Vagina (tissue), 2 donors: ENCODE data around the gene UNKL. TPM values are rescaled to one million over a fixed set of nuclear protein-coding genes. Genes with fewer than 3 reads are reported as not detected.

Source experiments
- DNase-seq, 2 donors: peaks; one replicate each; pipeline ENCODE4 v3.0.0-alpha.2; 2017; ENCODE audit errors: extremely low spot score in 2 of 2
- H3K27ac ChIP-seq: fragments of 200-600 bp; sonication (generic); one replicate; pipeline ENCODE4 v1.5.1; 2019
- H3K27me3 ChIP-seq: fragments of 200-600 bp; sonication (generic); one replicate; pipeline ENCODE4 v1.5.1; 2019
- H3K36me3 ChIP-seq, 2 donors: fragments of 200-600 bp; sonication (generic); one replicate each; pipeline ENCODE4 v1.5.1; 2017 to 2019
- H3K4me1 ChIP-seq: fragments of 200-600 bp; sonication (generic); one replicate; pipeline ENCODE4 v1.5.1; 2019
- H3K4me3 ChIP-seq, 2 donors: fragments of 200-600 bp; sonication (generic); 1 replicate in 1 of 2; 2 replicates in 1 of 2; pipeline ENCODE4 v1.5.1; 2016 to 2019
- H3K9me3 ChIP-seq: fragments of 200-600 bp; sonication (generic); one replicate; pipeline ENCODE4 v1.5.1; 2019
- POLR2A ChIP-seq, 2 donors: fragments of 450-650 bp; IDR thresholded peaks; one replicate each; pipeline ENCODE4 v1.6.1; 2017; ENCODE audit warnings: antibody characterized with exemption in 2 of 2, mild to moderate bottlenecking in 2 of 2, moderate library complexity in 2 of 2
- POLR2AphosphoS5 ChIP-seq, 2 donors: sonication (generic); formaldehyde crosslinking; IDR thresholded peaks; one replicate each; pipeline ENCODE4 v1.9.0; 2017; ENCODE audit warnings: antibody characterized with exemption in 2 of 2, mild to moderate bottlenecking in 2 of 2, low read depth in 1 of 2; ENCODE audit not compliant: insufficient read depth in 1 of 2
- intact Hi-C: fragments of 100-400 bp; cut with DNase I; formaldehyde crosslinking; loops from one replicate; pipeline ENCODE4 v1.15.1; 2023
- total RNA-seq: library from RNA; depleted of rRNA; stranded (reverse); fragments of >200 nt; gene quantifications from one replicate; pipeline ENCODE4 v1.2.3, GENCODE V29; 2016
- TF ChIP-seq, protein P1 (sequence below), 3 experiments: fragments of 450-650 bp in 2 of 3; fragments of 200-600 bp in 1 of 3; sonication (generic) in 1 of 3; IDR thresholded peaks; one replicate each; pipeline ENCODE4 v1.5.1; 2017 to 2019; ENCODE audit warnings: antibody characterized with exemption in 3 of 3, mild to moderate bottlenecking in 2 of 3, moderate library complexity in 2 of 3

UNKL gene
- total RNA-seq, 1 donor from 2014 or later = 32.9 TPM

DNA sequence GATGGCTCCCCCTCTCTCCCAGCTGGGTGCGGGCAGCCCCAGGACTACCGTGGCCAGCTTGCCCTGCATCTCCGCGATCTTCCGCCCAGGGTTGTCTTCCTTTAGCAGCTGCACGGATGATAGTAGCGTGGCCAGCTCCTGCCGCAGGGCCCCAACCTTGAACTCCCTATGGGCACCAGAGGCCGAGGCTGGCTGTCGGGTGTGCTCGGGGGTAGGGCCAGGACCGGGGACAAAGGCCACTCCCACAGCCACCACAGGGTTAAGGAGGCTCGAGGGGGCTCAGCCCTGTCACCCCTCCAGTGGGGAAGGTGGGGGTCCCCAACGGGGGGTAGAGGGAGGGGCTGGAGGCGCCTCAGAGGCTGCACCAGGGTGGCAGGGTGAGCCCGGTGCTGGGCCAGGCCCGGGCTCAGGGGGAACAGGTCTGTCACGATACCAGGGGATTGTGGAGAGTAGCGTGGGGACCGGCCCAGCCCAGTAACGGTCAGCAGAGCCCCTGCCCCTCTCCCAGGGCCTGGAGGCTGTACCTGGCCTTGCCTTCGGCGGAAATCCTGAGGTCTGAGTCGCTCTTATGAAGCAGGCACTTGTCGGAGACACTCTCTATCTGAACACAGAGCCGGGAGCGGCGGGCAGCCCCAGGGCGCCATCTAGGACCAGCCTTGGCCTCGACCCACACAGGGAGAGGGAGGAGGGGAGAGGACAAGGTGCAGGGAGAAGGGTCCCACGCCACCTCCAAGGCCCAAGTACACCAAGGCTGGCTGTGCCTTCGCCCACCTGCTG lies 21.6 kb upstream of the UNKL start:
- Histone ChIP-seq H3K4me3 (no peak overlapping the region), H3K9me3 (no peaks in the 10 kb centered on the region), H3K27me3 (no peaks in the 10 kb centered on the region), H3K27ac (no peak overlapping the region), H3K4me1 (no peaks in the 10 kb centered on the region), H3K36me3 (no peaks in the 10 kb centered on the region)
- TF ChIP-seq, protein P1, sequence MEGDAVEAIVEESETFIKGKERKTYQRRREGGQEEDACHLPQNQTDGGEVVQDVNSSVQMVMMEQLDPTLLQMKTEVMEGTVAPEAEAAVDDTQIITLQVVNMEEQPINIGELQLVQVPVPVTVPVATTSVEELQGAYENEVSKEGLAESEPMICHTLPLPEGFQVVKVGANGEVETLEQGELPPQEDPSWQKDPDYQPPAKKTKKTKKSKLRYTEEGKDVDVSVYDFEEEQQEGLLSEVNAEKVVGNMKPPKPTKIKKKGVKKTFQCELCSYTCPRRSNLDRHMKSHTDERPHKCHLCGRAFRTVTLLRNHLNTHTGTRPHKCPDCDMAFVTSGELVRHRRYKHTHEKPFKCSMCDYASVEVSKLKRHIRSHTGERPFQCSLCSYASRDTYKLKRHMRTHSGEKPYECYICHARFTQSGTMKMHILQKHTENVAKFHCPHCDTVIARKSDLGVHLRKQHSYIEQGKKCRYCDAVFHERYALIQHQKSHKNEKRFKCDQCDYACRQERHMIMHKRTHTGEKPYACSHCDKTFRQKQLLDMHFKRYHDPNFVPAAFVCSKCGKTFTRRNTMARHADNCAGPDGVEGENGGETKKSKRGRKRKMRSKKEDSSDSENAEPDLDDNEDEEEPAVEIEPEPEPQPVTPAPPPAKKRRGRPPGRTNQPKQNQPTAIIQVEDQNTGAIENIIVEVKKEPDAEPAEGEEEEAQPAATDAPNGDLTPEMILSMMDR (IDR thresholded peaks at IDR 0.05) = no peak
- TF ChIP-seq POLR2AphosphoS5 (IDR thresholded peaks at IDR 0.05; ENCODE audit: insufficient read depth in 1 of 2, low read depth in 1 of 2) (no peak), POLR2A (IDR thresholded peaks at IDR 0.05) (no peak)
- intact Hi-C loops = no loop called here
- no peak for DNase-seq

DNA sequence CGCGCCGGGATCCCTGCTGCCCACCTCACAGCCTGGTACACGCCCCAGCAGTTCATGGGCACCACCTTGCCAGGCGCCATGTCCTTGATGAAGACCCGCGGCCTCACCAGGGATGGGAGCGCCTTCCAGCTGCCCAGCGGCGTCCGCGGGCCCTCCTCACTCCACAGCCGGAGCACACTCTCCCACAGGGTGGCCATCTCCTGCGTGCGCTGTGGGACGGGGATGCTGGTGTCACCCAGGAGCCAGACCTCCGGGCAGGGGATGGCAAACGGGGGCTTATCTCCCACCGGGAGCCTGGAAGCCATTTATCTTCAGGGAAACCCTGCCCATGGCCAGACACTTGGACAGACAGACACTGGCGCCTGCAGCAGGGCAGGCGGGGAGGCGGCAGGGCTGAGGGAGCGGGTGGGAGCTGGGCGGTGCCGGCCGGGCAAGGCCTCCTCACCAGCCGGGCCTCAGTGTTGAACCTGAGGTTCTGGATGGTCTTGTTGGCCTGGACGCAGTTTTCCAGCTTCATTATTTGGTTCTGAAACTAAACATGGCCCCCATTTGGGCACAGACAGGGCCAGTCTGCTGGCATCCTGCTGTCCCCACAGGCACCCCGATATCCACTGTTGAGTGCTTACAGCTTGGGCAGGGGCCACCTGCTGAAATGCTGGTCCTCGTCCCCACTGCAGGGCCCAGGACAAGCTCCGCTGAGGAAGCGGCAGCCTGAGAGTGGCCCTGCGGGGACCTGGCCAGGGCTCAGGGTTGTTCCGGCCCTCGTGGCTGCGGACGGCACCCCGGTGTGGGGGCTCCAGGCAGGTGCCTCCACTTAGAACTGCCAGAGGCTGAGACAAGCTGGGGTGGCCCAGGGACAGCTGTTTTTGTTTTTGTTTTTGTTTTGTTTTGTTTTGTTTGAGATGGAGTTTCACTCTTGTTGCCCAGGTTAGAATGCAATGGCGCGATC lies 20.4 kb upstream of the UNKL start:
- Histone ChIP-seq H3K9me3 (no peaks in the 10 kb centered on the region), H3K36me3 (no peaks in the 10 kb centered on the region), H3K27me3 (no peaks in the 10 kb centered on the region), H3K4me3 (no peak overlapping the region), H3K4me1 (no peaks in the 10 kb centered on the region), H3K27ac (no peak overlapping the region)
- TF ChIP-seq POLR2AphosphoS5 (IDR thresholded peaks at IDR 0.05; ENCODE audit: insufficient read depth in 1 of 2, low read depth in 1 of 2) (no peak), POLR2A (IDR thresholded peaks at IDR 0.05) (no peak)
- TF ChIP-seq, protein P1 (IDR thresholded peaks at IDR 0.05) = no peak
- intact Hi-C loops = no loop called here
- no peak for DNase-seq

DNA sequence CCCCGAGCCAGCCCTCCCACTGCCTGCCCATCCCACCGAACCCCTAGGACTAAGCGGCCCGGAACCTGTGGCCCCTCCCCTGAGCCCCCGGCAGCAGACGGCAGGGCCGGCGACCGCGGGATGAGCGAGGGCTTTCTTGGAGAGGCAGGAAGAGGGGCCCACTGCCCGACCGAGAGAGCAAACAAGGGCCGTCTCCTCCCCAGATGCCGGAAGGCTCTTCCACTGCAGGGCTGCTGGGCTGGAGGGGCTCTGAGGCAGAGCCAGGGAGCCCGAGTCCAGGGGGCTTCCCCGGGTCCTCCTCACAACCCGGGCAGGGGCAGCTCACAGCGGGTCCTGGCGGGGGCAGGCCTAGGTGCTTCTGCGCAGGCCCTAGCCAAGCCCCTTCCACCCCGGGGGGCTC lies 19.3 kb upstream of the UNKL start:
- H3K9me3 ChIP-seq = no peaks in the 10 kb centered on the region
- no peaks in the 10 kb centered on the region for H3K36me3 ChIP-seq
- no peak overlapping the region for H3K4me3 ChIP-seq
- H3K27ac ChIP-seq = no peak overlapping the region
- intact Hi-C loops = no loop called here
- TF ChIP-seq, protein P1 (IDR thresholded peaks at IDR 0.05) = no peak
- TF ChIP-seq POLR2AphosphoS5 (IDR thresholded peaks at IDR 0.05; ENCODE audit: insufficient read depth in 1 of 2, low read depth in 1 of 2) (no peak), POLR2A (IDR thresholded peaks at IDR 0.05) (no peak)
- H3K4me1 ChIP-seq = no peaks in the 10 kb centered on the region
- DNase-seq = no peak
- no peaks in the 10 kb centered on the region for H3K27me3 ChIP-seq

DNA sequence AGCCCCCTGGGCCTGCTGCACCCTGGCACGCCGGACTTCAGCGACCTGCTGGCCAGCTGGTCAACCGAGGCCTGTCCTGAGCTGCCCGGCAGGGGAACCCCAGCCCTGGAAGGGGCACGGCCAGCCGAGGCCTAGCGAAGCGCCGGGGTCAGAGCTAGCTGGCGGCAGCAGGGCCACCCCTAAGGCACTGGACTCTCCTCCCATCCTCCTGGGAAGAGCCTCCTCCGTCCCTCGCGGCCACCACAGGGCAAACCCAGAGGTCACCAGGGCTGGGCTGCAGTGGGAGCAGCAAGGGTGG lies 18.7 kb upstream of the UNKL start:
- H3K27ac ChIP-seq = no peak overlapping the region
- H3K27me3 ChIP-seq = no peaks in the 10 kb centered on the region
- H3K4me1 ChIP-seq = no peaks in the 10 kb centered on the region
- TF ChIP-seq POLR2A (IDR thresholded peaks at IDR 0.05) (no peak), POLR2AphosphoS5 (IDR thresholded peaks at IDR 0.05; ENCODE audit: insufficient read depth in 1 of 2, low read depth in 1 of 2) (no peak)
- TF ChIP-seq, protein P1 (IDR thresholded peaks at IDR 0.05) = no peak
- intact Hi-C loops = no loop called here
- H3K4me3 ChIP-seq = no peak overlapping the region
- DNase-seq = no peak
- H3K36me3 ChIP-seq = no peaks in the 10 kb centered on the region
- H3K9me3 ChIP-seq = no peaks in the 10 kb centered on the region
